HCT116 (cell line): ENCODE measurements around the gene ZNF26. TPM values are rescaled to one million over a fixed set of nuclear protein-coding genes. Genes with fewer than 3 reads are reported as not detected.

Experiments used
- ATAC-seq: fragments of 200-7000 bp; cut with Tn5 transposase; 2 replicates; pipeline ENCODE4 v1.9.1; 2020; ENCODE audit warnings: mild to moderate bottlenecking, moderate library complexity
- BruUV-seq: library from RNA; stranded (reverse); fragments of 400-500 nt; replicated peaks from 2 replicates; lab custom pipeline; 2021; lab: Mats Ljungman, UMichigan
- CTCF ChIA-PET: fragments of 300-600 bp; sonication (Branson Sonifier 250); formaldehyde crosslinking; loops from one replicate; lab custom pipeline; 2021; ENCODE audit warnings: antibody characterized with exemption; lab: Charles Lee
- POLR2A ChIA-PET: fragments of 300-600, 350-600 bp; sonication (Branson Sonifier 250); formaldehyde crosslinking; loops from one replicate; lab custom pipeline; 2021; ENCODE audit warnings: antibody characterized with exemption; lab: Charles Lee
- RAD21 ChIA-PET, 2 experiments: fragments of 300-600 bp; sonication (Branson Sonifier 250); formaldehyde crosslinking; loops; one replicate each; lab custom pipeline; 2023; ENCODE audit warnings: low total read pairs in 2 of 2; ENCODE audit not compliant: uncharacterized antibody in 2 of 2, unreplicated experiment in 2 of 2, low non-redundant PET in 1 of 2; lab: Charles Lee
- DNase-seq: peaks from one replicate; pipeline ENCODE4 v3.0.0-alpha.2; 2010; ENCODE audit warnings: low read depth, low spot score
- H2AFZ ChIP-seq: fragments of 200-600 bp; shearing (Covaris generic), sonication (generic); 2 replicates; pipeline ENCODE4 v1.6.1; 2017; ENCODE audit warnings: low read depth, mixed run types, mixed read lengths, antibody characterized with exemption, low read length; ENCODE audit not compliant: poor library complexity, severe bottlenecking
- H3K27ac ChIP-seq: 2 replicates; pipeline ENCODE4 v1.5.1; 2012; ENCODE audit warnings: low read depth, low read length
- H3K27me3 ChIP-seq: fragments of 200-600 bp; sonication (generic); 2 replicates; pipeline ENCODE4 v1.6.1; 2016; ENCODE audit warnings: mixed run types, low read length, mixed read lengths; ENCODE audit not compliant: insufficient read depth
- H3K36me3 ChIP-seq, 2 experiments: fragments of 200-500 bp in 1 of 2; fragments of 200-600 bp in 1 of 2; sonication (Bioruptor generic) in 1 of 2; sonication (generic) in 1 of 2; 2 replicates each; pipeline versions ENCODE4 v1.5.1 to v1.6.1; 2014 to 2016; ENCODE audit warnings: low read length in 2 of 2, inconsistent platforms in 1 of 2, mixed read lengths in 1 of 2, mixed run types in 1 of 2; ENCODE audit not compliant: insufficient read depth in 2 of 2, control insufficient read depth in 1 of 2
- H3K4me1 ChIP-seq, 2 experiments: fragments of 200-600 bp in 1 of 2; sonication (generic) in 1 of 2; 2 replicates each; pipeline versions ENCODE4 v1.5.1 to v1.6.1; 2012 to 2017; ENCODE audit warnings: low read length in 2 of 2, inconsistent platforms in 1 of 2, mild to moderate bottlenecking in 1 of 2, mixed read lengths in 1 of 2, mixed run types in 1 of 2, moderate library complexity in 1 of 2; ENCODE audit not compliant: insufficient read depth in 2 of 2, control insufficient read depth in 1 of 2
- H3K4me2 ChIP-seq: fragments of 200-600 bp; sonication (generic); 2 replicates; pipeline ENCODE4 v1.6.1; 2017; ENCODE audit warnings: mixed run types, low read length, mixed read lengths
- H3K4me3 ChIP-seq, 2 experiments: fragments of 200-600 bp in 1 of 2; sonication (generic) in 1 of 2; replicated peaks in 1 of 2; 2 replicates each; pipeline ENCODE4 v1.5.1; 2011 to 2016; ENCODE audit warnings: low read length in 2 of 2, control low read depth in 1 of 2, low read depth in 1 of 2, mild to moderate bottlenecking in 1 of 2, mixed read lengths in 1 of 2, mixed run types in 1 of 2
- H3K79me2 ChIP-seq: fragments of 200-600 bp; sonication (generic); 2 replicates; pipeline ENCODE4 v1.6.1; 2017; ENCODE audit warnings: mild to moderate bottlenecking, mixed run types, low read length, moderate library complexity, mixed read lengths; ENCODE audit not compliant: insufficient read depth
- H3K9ac ChIP-seq: fragments of 200-600 bp; sonication (generic); 2 replicates; pipeline ENCODE4 v1.6.1; 2016; ENCODE audit warnings: low read length, mixed read lengths
- H3K9me2 ChIP-seq: fragments of 200-600 bp; sonication (generic), shearing (Covaris generic); 2 replicates; pipeline ENCODE4 v1.6.1; 2017; ENCODE audit warnings: mixed run types, mild to moderate bottlenecking, moderate library complexity; ENCODE audit not compliant: insufficient read depth
- H3K9me3 ChIP-seq, 2 experiments: fragments of 200-500 bp in 1 of 2; fragments of 200-600 bp in 1 of 2; sonication (Bioruptor generic) in 1 of 2; sonication (generic) in 1 of 2; 2 replicates each; pipeline ENCODE4 v1.6.1; 2014 to 2017; ENCODE audit warnings: low read length in 2 of 2, mixed read lengths in 2 of 2, inconsistent platforms in 1 of 2, low read depth in 1 of 2, mild to moderate bottlenecking in 1 of 2, mixed run types in 1 of 2, moderate library complexity in 1 of 2; ENCODE audit not compliant: control insufficient read depth in 1 of 2, insufficient read depth in 1 of 2
- H4K20me1 ChIP-seq: fragments of 200-600 bp; sonication (generic), shearing (Covaris generic); 2 replicates; pipeline ENCODE4 v1.6.1; 2017; ENCODE audit warnings: mixed run types, mild to moderate bottlenecking, moderate library complexity; ENCODE audit not compliant: insufficient read depth
- CBX3 ChIP-seq: IDR thresholded peaks from 2 replicates; pipeline ENCODE4 v1.6.1; 2012; ENCODE audit warnings: low read depth
- CEBPB ChIP-seq: IDR thresholded peaks from 2 replicates; pipeline ENCODE4 v1.6.1; 2012; ENCODE audit warnings: low read depth
- CTCF ChIP-seq, 3 experiments: fragments of 200-600 bp in 1 of 3; sonication (generic) in 1 of 3; IDR thresholded peaks in 2 of 3; conservative IDR thresholded peaks in 1 of 3; 2 replicates each; pipeline ENCODE4 v1.5.1; 2012 to 2017; ENCODE audit warnings: low read depth in 2 of 3, low read length in 2 of 3, antibody characterized with exemption in 1 of 3, borderline replicate concordance in 1 of 3, control low read depth in 1 of 3, mild to moderate bottlenecking in 1 of 3, mixed read lengths in 1 of 3, mixed run types in 1 of 3, moderate library complexity in 1 of 3; ENCODE audit not compliant: insufficient read depth in 1 of 3
- EGR1 ChIP-seq: IDR thresholded peaks from 2 replicates; pipeline ENCODE4 v1.6.1; 2012; ENCODE audit warnings: low read depth
- ELF1 ChIP-seq: IDR thresholded peaks from 2 replicates; pipeline ENCODE4 v1.6.1; 2012; ENCODE audit warnings: low read depth, borderline replicate concordance
- EZH2 ChIP-seq: fragments of 200-600 bp; sonication (generic); IDR thresholded peaks from 2 replicates; pipeline ENCODE4 v1.6.1; 2017; ENCODE audit warnings: antibody characterized with exemption, mixed run types
- FOSL1 ChIP-seq: IDR thresholded peaks from 2 replicates; pipeline ENCODE4 v1.6.1; 2012; ENCODE audit warnings: low read depth
- JUND ChIP-seq: IDR thresholded peaks from 2 replicates; pipeline ENCODE4 v1.6.1; 2012
- MAX ChIP-seq: IDR thresholded peaks from 2 replicates; pipeline ENCODE4 v1.6.1; 2012
- POLR2A ChIP-seq: IDR thresholded peaks from 2 replicates; pipeline ENCODE4 v1.7.0; 2011; ENCODE audit warnings: borderline replicate concordance; ENCODE audit not compliant: insufficient read depth, insufficient read length; ENCODE audit errors: extremely low read depth
- RAD21 ChIP-seq: IDR thresholded peaks from 2 replicates; pipeline ENCODE4 v1.6.1; 2012; ENCODE audit warnings: low read depth, mild to moderate bottlenecking
- REST ChIP-seq: IDR thresholded peaks from 2 replicates; pipeline ENCODE4 v1.6.1; 2012; ENCODE audit warnings: low read depth
- SIN3A ChIP-seq: IDR thresholded peaks from 2 replicates; pipeline ENCODE4 v1.6.1; 2012; ENCODE audit warnings: low read depth
- SP1 ChIP-seq: IDR thresholded peaks from 2 replicates; pipeline ENCODE4 v1.6.1; 2012; ENCODE audit warnings: low read depth
- SRF ChIP-seq: IDR thresholded peaks from 2 replicates; pipeline ENCODE4 v1.6.1; 2012; ENCODE audit warnings: low read depth
- ZBTB33 ChIP-seq: IDR thresholded peaks from 2 replicates; pipeline ENCODE4 v1.6.1; 2011; ENCODE audit warnings: mild to moderate bottlenecking, low read length, moderate library complexity; ENCODE audit not compliant: insufficient replicate concordance; ENCODE audit errors: extremely low read depth
- ZFX ChIP-seq: fragments of 450-650 bp; IDR thresholded peaks from 2 replicates; pipeline ENCODE4 v1.6.1; 2017
- ZNF274 ChIP-seq: fragments of 200-500 bp; sonication (Bioruptor generic); IDR thresholded peaks from 2 replicates; pipeline ENCODE4 v1.6.1; 2014; ENCODE audit warnings: mild to moderate bottlenecking, low read depth, low read length, inconsistent platforms
- intact Hi-C: fragments of 100-400 bp; cut with micrococcal nuclease; formaldehyde crosslinking; loops from 2 replicates; pipeline ENCODE4 v1.10.0; 2022
- total RNA-seq: library from RNA; stranded (reverse); gene quantifications from one replicate; pipeline ENCODE4 v1.2.1, GENCODE V29; 2021; ENCODE audit not compliant: unreplicated experiment
- TF ChIP-seq, protein P1 (sequence below): IDR thresholded peaks from 2 replicates; pipeline ENCODE4 v1.6.1; 2012

The ZNF26 gene
- total RNA-seq, 1 experiment from 2014 or later: 4.4 TPM

DNA sequence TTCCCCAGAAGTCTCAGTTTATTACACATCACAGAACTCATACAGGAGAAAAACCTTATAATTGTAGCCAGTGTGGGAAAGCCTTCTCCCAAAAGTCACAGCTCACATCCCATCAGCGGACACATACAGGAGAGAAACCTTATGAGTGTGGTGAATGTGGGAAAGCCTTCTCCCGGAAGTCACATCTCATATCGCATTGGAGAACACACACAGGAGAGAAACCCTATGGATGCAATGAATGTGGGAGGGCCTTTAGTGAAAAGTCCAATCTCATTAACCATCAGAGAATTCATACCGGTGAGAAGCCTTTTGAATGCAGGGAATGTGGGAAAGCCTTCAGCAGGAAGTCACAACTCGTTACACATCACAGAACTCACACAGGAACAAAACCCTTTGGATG, 71.3 kb downstream of the ZNF26 start:
- intact Hi-C loops: no loop called here
- no TSS peak for BruUV-seq
- Histone ChIP-seq H2AFZ (no peak overlapping the region), H3K27me3 (no peaks in the 10 kb centered on the region), H4K20me1 (no peaks in the 10 kb centered on the region), H3K27ac (no peak overlapping the region), H3K36me3 (peaks cover 0 to 21% of the 10 kb centered on the region in 2 experiments; a peak in 3 of 4 replicates), H3K9me3 (peaks cover 56 to 75% of the 10 kb centered on the region in 2 experiments), H3K4me1 (no peaks in the 10 kb centered on the region), H3K4me2 (no peak overlapping the region), H3K4me3 (no peak overlapping the region), H3K79me2 (no peaks in the 10 kb centered on the region), H3K9ac (no peak overlapping the region), H3K9me2 (no peaks in the 10 kb centered on the region)
- DNase-seq: no peak
- ChIA-PET POLR2A (no interaction called here), CTCF (no interaction called here), RAD21 (no interaction called here)
- no peak for ATAC-seq
- TF ChIP-seq SP1 (no peak), FOSL1 (no peak), EZH2 (no peak), ZNF274 (no peak), CEBPB (no peak), REST (no peak), EGR1 (no peak), RAD21 (no peak), JUND (no peak), ZBTB33 (no peak), ZFX (no peak), CBX3 (no peak), CTCF (IDR thresholded peaks at IDR 0.05 in 2 of 3, conservative IDR thresholded peaks at IDR 0.05 in 1 of 3; ENCODE audit: borderline replicate concordance in 1 of 3, insufficient read depth in 1 of 3, low read depth in 2 of 3, low read length in 2 of 3) (no peak), SIN3A (no peak), ELF1 (no peak), SRF (no peak), POLR2A (no peak), MAX (no peak)
- TF ChIP-seq, protein P1, sequence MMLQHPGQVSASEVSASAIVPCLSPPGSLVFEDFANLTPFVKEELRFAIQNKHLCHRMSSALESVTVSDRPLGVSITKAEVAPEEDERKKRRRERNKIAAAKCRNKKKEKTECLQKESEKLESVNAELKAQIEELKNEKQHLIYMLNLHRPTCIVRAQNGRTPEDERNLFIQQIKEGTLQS: no peak
